HEK293 (cell line): ENCODE data around the gene PSG4.
"Not testable (repeated sequence)": the region's sequence is repeated elsewhere in the genome, so short reads cannot be mapped to it uniquely, and the experiment has no call there.

Source experiments
- CTCF ChIA-PET: fragments of 350-600 bp; formaldehyde crosslinking; extraction: SDS; loops from one replicate; lab custom pipeline; 2021; ENCODE audit warnings: antibody characterized with exemption; lab: Yijun Ruan, JAX
- POLR2A ChIA-PET: fragments of 300-600 bp; formaldehyde crosslinking; extraction: SDS; loops from one replicate; lab custom pipeline; 2020; ENCODE audit warnings: antibody characterized with exemption, inconsistent platforms; lab: Yijun Ruan, JAX
- H3K27ac ChIP-seq: fragments of 200-500 bp; sonication (Bioruptor generic); 2 replicates; pipeline ENCODE4 v1.5.1; 2014; ENCODE audit warnings: low read depth, low read length, control low read depth, inconsistent platforms; ENCODE audit errors: extremely low read depth
- H3K36me3 ChIP-seq, 2 experiments: fragments of 200-500 bp in 1 of 2; sonication (Bioruptor generic) in 1 of 2; 1 replicate in 1 of 2; 2 replicates in 1 of 2; pipeline ENCODE4 v1.5.1; 2014 to 2017; ENCODE audit warnings: inconsistent platforms in 2 of 2, low read length in 2 of 2; ENCODE audit not compliant: control insufficient read depth in 2 of 2, insufficient read depth in 1 of 2
- H3K4me1 ChIP-seq: fragments of 200-500 bp; sonication (Bioruptor generic); 2 replicates; pipeline ENCODE4 v1.5.1; 2014; ENCODE audit warnings: mild to moderate bottlenecking, low read length, inconsistent platforms; ENCODE audit not compliant: control insufficient read depth, insufficient read depth
- H3K4me3 ChIP-seq: 2 replicates; pipeline ENCODE4 v1.5.1; 2011; ENCODE audit warnings: low read depth, mild to moderate bottlenecking, control low read depth, low read length, moderate library complexity
- H3K9me3 ChIP-seq: fragments of 200-500 bp; sonication (Bioruptor generic); 2 replicates; pipeline ENCODE4 v1.5.1; 2014; ENCODE audit warnings: low read depth, low read length, inconsistent platforms; ENCODE audit not compliant: control insufficient read depth, insufficient read depth
- ATF2 ChIP-seq: fragments of 450-650 bp; formaldehyde crosslinking; IDR thresholded peaks from 2 replicates; pipeline ENCODE4 v1.5.1; 2016; ENCODE audit warnings: missing biosample characterization, missing genetic modification characterization, low read depth
- BCL11A ChIP-seq: fragments of 450-650 bp; formaldehyde crosslinking; IDR thresholded peaks from 2 replicates; pipeline ENCODE4 v1.5.1; 2016; ENCODE audit warnings: low read depth, missing biosample characterization, missing genetic modification characterization
- BCL11B ChIP-seq: fragments of 450-650 bp; formaldehyde crosslinking; IDR thresholded peaks from 2 replicates; pipeline ENCODE4 v1.5.1; 2016; ENCODE audit warnings: low read depth, missing biosample characterization, missing genetic modification characterization
- SP3 ChIP-seq: fragments of 450-650 bp; formaldehyde crosslinking; IDR thresholded peaks from 2 replicates; pipeline ENCODE4 v1.5.1; 2016; ENCODE audit warnings: missing biosample characterization, missing genetic modification characterization
- ZBTB17 ChIP-seq: fragments of 450-650 bp; formaldehyde crosslinking; IDR thresholded peaks from 2 replicates; pipeline ENCODE4 v1.5.1; 2016; ENCODE audit warnings: missing biosample characterization, missing genetic modification characterization
- ZEB2 ChIP-seq: fragments of 450-650 bp; formaldehyde crosslinking; IDR thresholded peaks from 2 replicates; pipeline ENCODE4 v1.5.1; 2016; ENCODE audit warnings: missing biosample characterization, missing genetic modification characterization
- ZFP37 ChIP-seq: fragments of 450-650 bp; formaldehyde crosslinking; IDR thresholded peaks from 2 replicates; pipeline ENCODE4 v1.5.1; 2016; ENCODE audit warnings: missing biosample characterization, missing genetic modification characterization
- ZNF19 ChIP-seq: fragments of 450-650 bp; formaldehyde crosslinking; IDR thresholded peaks from 2 replicates; pipeline ENCODE4; 2016; ENCODE audit warnings: missing biosample characterization, missing genetic modification characterization, low read depth
- ZNF2 ChIP-seq: fragments of 450-650 bp; formaldehyde crosslinking; IDR thresholded peaks from 2 replicates; pipeline ENCODE4 v1.5.1; 2016; ENCODE audit warnings: missing biosample characterization, missing genetic modification characterization
- ZNF366 ChIP-seq: fragments of 450-650 bp; formaldehyde crosslinking; conservative IDR thresholded peaks from 2 replicates; pipeline ENCODE4 v1.5.1; 2016; ENCODE audit warnings: missing biosample characterization, missing genetic modification characterization
- ZNF501 ChIP-seq: fragments of 450-650 bp; formaldehyde crosslinking; IDR thresholded peaks from 2 replicates; pipeline ENCODE4 v1.5.1; 2016; ENCODE audit warnings: missing biosample characterization, missing genetic modification characterization
- ZNF600 ChIP-seq: fragments of 450-650 bp; formaldehyde crosslinking; IDR thresholded peaks from 2 replicates; pipeline ENCODE4 v1.5.1; 2016; ENCODE audit warnings: missing biosample characterization, missing genetic modification characterization
- ZNF629 ChIP-seq: fragments of 450-650 bp; formaldehyde crosslinking; IDR thresholded peaks from 2 replicates; pipeline ENCODE4 v1.5.1; 2017; ENCODE audit warnings: missing biosample characterization, missing genetic modification characterization
- ZNF654 ChIP-seq: fragments of 450-650 bp; formaldehyde crosslinking; IDR thresholded peaks from 2 replicates; pipeline ENCODE4 v1.5.1; 2016; ENCODE audit warnings: low read depth, missing biosample characterization, missing genetic modification characterization
- ZNF660 ChIP-seq: fragments of 450-650 bp; IDR thresholded peaks from 2 replicates; pipeline ENCODE4 v1.5.1; 2018; ENCODE audit warnings: missing biosample characterization, mild to moderate bottlenecking, missing genetic modification characterization
- TF ChIP-seq, protein P1 (sequence below): fragments of 450-650 bp; formaldehyde crosslinking; IDR thresholded peaks from 2 replicates; pipeline ENCODE4 v1.5.1; 2016; ENCODE audit warnings: missing biosample characterization, missing genetic modification characterization
- TF ChIP-seq, protein P2 (sequence below): fragments of 450-650 bp; formaldehyde crosslinking; IDR thresholded peaks from 2 replicates; pipeline ENCODE4 v1.5.1; 2016; ENCODE audit warnings: missing biosample characterization, missing genetic modification characterization

Gene PSG4

GRCh38 chr19:43198686-43199419 lies 6.6 kb downstream of the PSG4 start:
- H3K4me1 ChIP-seq, H3K9me3 ChIP-seq, H3K27ac ChIP-seq, H3K4me3 ChIP-seq, POLR2A ChIA-PET, H3K36me3 ChIP-seq: not testable (repeated sequence)
- TF ChIP-seq BCL11B, result 0 out of 2 replicates have a peak, but pooled peaks have one; percentile 15
- TF ChIP-seq, protein P1, sequence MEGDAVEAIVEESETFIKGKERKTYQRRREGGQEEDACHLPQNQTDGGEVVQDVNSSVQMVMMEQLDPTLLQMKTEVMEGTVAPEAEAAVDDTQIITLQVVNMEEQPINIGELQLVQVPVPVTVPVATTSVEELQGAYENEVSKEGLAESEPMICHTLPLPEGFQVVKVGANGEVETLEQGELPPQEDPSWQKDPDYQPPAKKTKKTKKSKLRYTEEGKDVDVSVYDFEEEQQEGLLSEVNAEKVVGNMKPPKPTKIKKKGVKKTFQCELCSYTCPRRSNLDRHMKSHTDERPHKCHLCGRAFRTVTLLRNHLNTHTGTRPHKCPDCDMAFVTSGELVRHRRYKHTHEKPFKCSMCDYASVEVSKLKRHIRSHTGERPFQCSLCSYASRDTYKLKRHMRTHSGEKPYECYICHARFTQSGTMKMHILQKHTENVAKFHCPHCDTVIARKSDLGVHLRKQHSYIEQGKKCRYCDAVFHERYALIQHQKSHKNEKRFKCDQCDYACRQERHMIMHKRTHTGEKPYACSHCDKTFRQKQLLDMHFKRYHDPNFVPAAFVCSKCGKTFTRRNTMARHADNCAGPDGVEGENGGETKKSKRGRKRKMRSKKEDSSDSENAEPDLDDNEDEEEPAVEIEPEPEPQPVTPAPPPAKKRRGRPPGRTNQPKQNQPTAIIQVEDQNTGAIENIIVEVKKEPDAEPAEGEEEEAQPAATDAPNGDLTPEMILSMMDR (tag by site-specific recombination), result peak; percentile 83
- TF ChIP-seq ZBTB17 (tag by site-specific recombination), result peak; percentile 92
- 0 out of 2 replicates have a peak, but pooled peaks have one; percentile 3 for TF ChIP-seq SP3 (tag by site-specific recombination)
- 0 out of 2 replicates have a peak, but pooled peaks have one; percentile 32 for TF ChIP-seq ZNF501
- 0 out of 2 replicates have a peak, but pooled peaks have one; percentile 48 for TF ChIP-seq ZNF2 (tag by site-specific recombination)
- 0 out of 2 replicates have a peak, but pooled peaks have one; percentile 14 for TF ChIP-seq ZNF19 (tag by site-specific recombination)
- TF ChIP-seq ZEB2 (tag by site-specific recombination), result peak; percentile 40; the same call in 1 of the 2 replicates
- peak; percentile 64 for TF ChIP-seq ZNF654 (tag by site-specific recombination)
- TF ChIP-seq BCL11A (tag by site-specific recombination), result 0 out of 2 replicates have a peak, but pooled peaks have one; percentile 42
- CTCF ChIA-PET, result interaction anchor here (0.9 to 10.1 kb wide), 11 partner anchors 9 to 227 kb away, joined by 3 to 117 read pairs (median 4); partner anchors contain the start of gene PSG4

DNA sequence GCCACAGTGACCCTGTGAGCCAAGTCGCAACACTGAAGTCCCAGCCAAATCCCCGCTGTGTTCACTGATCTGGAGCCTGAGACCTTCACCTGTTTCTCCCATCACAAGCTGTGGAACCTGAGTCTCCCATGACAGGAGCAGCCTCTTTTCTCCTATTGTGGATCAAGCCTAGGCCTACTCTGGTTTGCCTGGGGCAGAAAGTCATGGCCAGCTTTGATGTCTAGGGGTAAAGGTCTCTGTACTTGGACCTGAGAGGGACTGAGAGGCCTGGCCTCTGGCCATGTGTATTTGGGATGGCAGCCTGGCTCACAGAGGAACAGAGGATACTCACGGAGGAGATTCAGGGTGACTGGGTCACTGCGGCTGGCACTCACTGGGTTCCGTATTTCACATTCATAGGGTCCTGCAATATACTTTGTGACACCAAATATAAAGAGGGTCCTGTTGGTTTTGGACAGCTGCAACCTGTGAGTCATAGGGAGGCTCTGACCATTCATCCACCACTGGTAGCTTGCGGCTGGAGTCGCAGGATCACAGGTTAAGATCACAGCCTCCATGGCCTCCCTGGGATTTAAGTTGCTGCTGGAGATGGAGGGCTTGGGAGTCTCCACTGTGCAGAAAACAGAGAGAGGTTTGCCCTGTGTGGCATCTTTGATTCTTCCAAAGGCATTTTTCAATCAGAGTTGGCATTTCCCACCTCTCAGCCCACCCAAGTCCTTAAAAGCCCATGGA lies 7.6 kb downstream of the PSG4 start:
- H3K4me1 ChIP-seq, H3K36me3 ChIP-seq, H3K27ac ChIP-seq, H3K9me3 ChIP-seq, POLR2A ChIA-PET, H3K4me3 ChIP-seq: not testable (repeated sequence)
- CTCF ChIA-PET, result interaction anchor here (0.8 to 10.1 kb wide), 8 partner anchors 10 to 228 kb away, joined by 3 to 117 read pairs (median 5); partner anchors contain the start of gene PSG4

- peak overlapping the region; percentile 16 for H3K4me3 ChIP-seq
- POLR2A ChIA-PET, H3K36me3 ChIP-seq, H3K4me1 ChIP-seq, H3K9me3 ChIP-seq, H3K27ac ChIP-seq: not testable (repeated sequence)
- TF ChIP-seq ZNF660 (tag by site-specific recombination) (0 out of 2 replicates have a peak, but pooled peaks have one; percentile 17), ATF2 (peak; percentile 67; the same call in 1 of the 2 replicates), ZNF600 (tag by site-specific recombination) (peak; percentile 52), ZFP37 (0 out of 2 replicates have a peak, but pooled peaks have one; percentile 62), ZNF366 (tag by site-specific recombination) (peak; percentile 64), ZNF629 (tag by site-specific recombination) (peak; percentile 16; the same call in 1 of the 2 replicates)
- TF ChIP-seq, protein P2, sequence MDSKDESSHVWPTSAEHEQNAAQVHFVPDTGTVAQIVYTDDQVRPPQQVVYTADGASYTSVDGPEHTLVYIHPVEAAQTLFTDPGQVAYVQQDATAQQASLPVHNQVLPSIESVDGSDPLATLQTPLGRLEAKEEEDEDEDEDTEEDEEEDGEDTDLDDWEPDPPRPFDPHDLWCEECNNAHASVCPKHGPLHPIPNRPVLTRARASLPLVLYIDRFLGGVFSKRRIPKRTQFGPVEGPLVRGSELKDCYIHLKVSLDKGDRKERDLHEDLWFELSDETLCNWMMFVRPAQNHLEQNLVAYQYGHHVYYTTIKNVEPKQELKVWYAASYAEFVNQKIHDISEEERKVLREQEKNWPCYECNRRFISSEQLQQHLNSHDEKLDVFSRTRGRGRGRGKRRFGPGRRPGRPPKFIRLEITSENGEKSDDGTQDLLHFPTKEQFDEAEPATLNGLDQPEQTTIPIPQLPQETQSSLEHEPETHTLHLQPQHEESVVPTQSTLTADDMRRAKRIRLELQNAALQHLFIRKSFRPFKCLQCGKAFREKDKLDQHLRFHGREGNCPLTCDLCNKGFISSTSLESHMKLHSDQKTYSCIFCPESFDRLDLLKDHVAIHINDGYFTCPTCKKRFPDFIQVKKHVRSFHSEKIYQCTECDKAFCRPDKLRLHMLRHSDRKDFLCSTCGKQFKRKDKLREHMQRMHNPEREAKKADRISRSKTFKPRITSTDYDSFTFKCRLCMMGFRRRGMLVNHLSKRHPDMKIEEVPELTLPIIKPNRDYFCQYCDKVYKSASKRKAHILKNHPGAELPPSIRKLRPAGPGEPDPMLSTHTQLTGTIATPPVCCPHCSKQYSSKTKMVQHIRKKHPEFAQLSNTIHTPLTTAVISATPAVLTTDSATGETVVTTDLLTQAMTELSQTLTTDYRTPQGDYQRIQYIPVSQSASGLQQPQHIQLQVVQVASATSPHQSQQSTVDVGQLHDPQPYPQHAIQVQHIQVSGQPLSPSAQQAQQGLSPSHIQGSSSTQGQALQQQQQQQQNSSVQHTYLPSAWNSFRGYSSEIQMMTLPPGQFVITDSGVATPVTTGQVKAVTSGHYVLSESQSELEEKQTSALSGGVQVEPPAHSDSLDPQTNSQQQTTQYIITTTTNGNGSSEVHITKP (tag by site-specific recombination), result peak; percentile 77
- CTCF ChIA-PET, result interaction anchor here (0.6 to 10.1 kb wide), 5 partner anchors 14 to 666 kb away, joined by 3 to 117 read pairs (median 5); partner anchors contain the start of genes CEACAM1 and PSG4
Measured at GRCh38 chr19:43194397-43194796, 11.0 kb downstream of the PSG4 start.
